K562 (cell line): ENCODE data around the gene P4HB. TPM values are rescaled to one million over a fixed set of nuclear protein-coding genes. Genes with fewer than 3 reads are reported as not detected.

Source experiments
- ADNP ChIP-seq: fragments of 200-800 bp; sonication (Bioruptor generic); IDR thresholded peaks from 2 replicates; pipeline ENCODE4 v1.6.1; 2016; ENCODE audit warnings: missing genetic modification characterization, missing compliant biosample characterization
- CBX5 ChIP-seq: IDR thresholded peaks from 2 replicates; pipeline ENCODE4 v1.6.1; 2014; ENCODE audit warnings: low read depth, borderline replicate concordance
- DNMT1 ChIP-seq: fragments of 450-650 bp; IDR thresholded peaks from 2 replicates; pipeline ENCODE4 v1.6.1; 2016; ENCODE audit warnings: antibody characterized with exemption, mild to moderate bottlenecking
- HMG20B ChIP-seq: fragments of 250-450 bp; sonication (Bioruptor Pico); IDR thresholded peaks from 2 replicates; pipeline ENCODE4 v1.5.0; 2021; ENCODE audit warnings: mild to moderate bottlenecking
- JUND ChIP-seq, 2 experiments: IDR thresholded peaks; 2 replicates in 1 of 2; 3 replicates in 1 of 2; pipeline ENCODE4 v1.6.1; 2011; ENCODE audit warnings: borderline replicate concordance in 2 of 2, low read depth in 2 of 2, low read length in 2 of 2, improper control_type of control experiment in 1 of 2, missing biosample characterization in 1 of 2, missing genetic modification characterization in 1 of 2, missing genetic modification reagents in 1 of 2
- KLF13 ChIP-seq: fragments of 450-650 bp; IDR thresholded peaks from 2 replicates; pipeline ENCODE4 v1.6.1; 2016; ENCODE audit warnings: missing genetic modification characterization, low read depth, mild to moderate bottlenecking, missing compliant biosample characterization, moderate library complexity, borderline replicate concordance
- KLF16 ChIP-seq: IDR thresholded peaks from 2 replicates; pipeline ENCODE4 v1.6.1; 2016; ENCODE audit warnings: antibody characterized with exemption
- NFE2 ChIP-seq: IDR thresholded peaks from 2 replicates; pipeline ENCODE4 v1.6.1; 2014; ENCODE audit warnings: antibody characterized with exemption, low read depth
- POLR2H ChIP-seq: IDR thresholded peaks from 2 replicates; pipeline ENCODE4 v1.6.1; 2016; ENCODE audit warnings: missing genetic modification characterization, low read depth, mild to moderate bottlenecking, control low read depth, missing compliant biosample characterization, moderate library complexity
- PPARD ChIP-seq: fragments of 250-450 bp; sonication (Bioruptor Pico); IDR thresholded peaks from 2 replicates; pipeline ENCODE4 v1.8.0; 2022; ENCODE audit warnings: inconsistent platforms, mild to moderate bottlenecking, moderate library complexity
- PRDM10 ChIP-seq: fragments of 450-650 bp; IDR thresholded peaks from 2 replicates; pipeline ENCODE4 v1.6.1; 2018; ENCODE audit not compliant: partially characterized antibody
- RBFOX2 ChIP-seq: fragments of 200-400 bp; formaldehyde crosslinking; IDR thresholded peaks from 2 replicates; pipeline ENCODE4 v1.6.1; 2017; ENCODE audit warnings: low read depth, mild to moderate bottlenecking, low read length, moderate library complexity
- THRB ChIP-seq: fragments of 450-650 bp; formaldehyde crosslinking; conservative IDR thresholded peaks from 2 replicates; pipeline ENCODE4 v1.4.0; 2022; ENCODE audit warnings: mild to moderate bottlenecking, missing genetic modification characterization
- ZNF384 ChIP-seq: IDR thresholded peaks from 2 replicates; pipeline ENCODE4 v1.6.1; 2012; ENCODE audit warnings: low read depth, low read length, improper control_type of control experiment
- ZNF644 ChIP-seq: fragments of 200-800 bp; sonication (Bioruptor generic); IDR thresholded peaks from 2 replicates; pipeline ENCODE4 v1.6.1; 2016; ENCODE audit warnings: low read depth, missing genetic modification characterization, missing compliant biosample characterization
- ZNF740 ChIP-seq, 3 experiments: fragments of 200-800 bp in 1 of 3; sonication (Bioruptor generic) in 1 of 3; sonication (generic) in 1 of 3; formaldehyde crosslinking in 1 of 3; IDR thresholded peaks; 2 replicates each; pipeline versions ENCODE4 v1.6.1 to v1.8.0; 2016 to 2022; ENCODE audit warnings: mild to moderate bottlenecking in 2 of 3, missing compliant biosample characterization in 2 of 3, missing genetic modification characterization in 2 of 3, missing genetic modification reagents in 1 of 3
- polyA plus RNA-seq, 8 experiments: library from polyadenylated mRNA; depleted of rRNA in 4 of 8; stranded (reverse) in 5 of 8; unstranded in 3 of 8; fragments of >200 nt; fragmentation: Nextera tagmentation in 2 of 8; fragmentation: Illumina TruSeq in 1 of 8; extraction: Ambion mirVana in 2 of 8; extraction: Trizol in 1 of 8; gene quantifications; 2 replicates each; pipeline versions ENCODE4 v1.2.1 to v1.2.3, GENCODE V29; 2011 to 2014; ENCODE audit warnings: inconsistent platforms in 1 of 8, missing spikeins in 1 of 8
- total RNA-seq, 7 experiments: library from RNA; depleted of rRNA in 6 of 7; stranded (reverse); fragments of >200 nt in 6 of 7; fragmentation: Illumina TruSeq in 2 of 7; extraction: Trizol in 2 of 7; gene quantifications; 2 replicates each; pipeline versions ENCODE4 v1.2.1 to v1.2.3, GENCODE V29; 2011 to 2021; ENCODE audit warnings: low replicate concordance in 1 of 7

The P4HB gene
- total and polyA plus RNA-seq, 9 of the 15 experiments (the other 6 are each of a cell fraction or from before 2014, with no cell fraction given) = 4.4 to 645 (median 325) TPM

- TF ChIP-seq THRB (CRISPR knock-in tag) = no peak
- no peak for TF ChIP-seq ADNP (tag)
- TF ChIP-seq PPARD = no peak
- TF ChIP-seq KLF16 = no peak
- TF ChIP-seq NFE2 = no peak
- no peak for TF ChIP-seq ZNF644
- TF ChIP-seq ZNF740 (CRISPR knock-in tag; IDR thresholded peaks at IDR 0.05) = no peak
- no peak for TF ChIP-seq ZNF740 (tag; IDR thresholded peaks at IDR 0.05)
- TF ChIP-seq HMG20B (CRISPR knock-in tag) = no peak
- TF ChIP-seq DNMT1 = no peak
- TF ChIP-seq ZNF384 = no peak
- no peak for TF ChIP-seq KLF13 (tag)
- no peak for TF ChIP-seq RBFOX2
- TF ChIP-seq CBX5 = no peak
- no peak for TF ChIP-seq JUND (IDR thresholded peaks at IDR 0.05; ENCODE audit: borderline replicate concordance, low read depth, low read length)
- TF ChIP-seq JUND (tag; IDR thresholded peaks at IDR 0.05; ENCODE audit: borderline replicate concordance, low read depth, low read length) = no peak
- peak; percentile 16; the same call in 1 of the 2 replicates for TF ChIP-seq POLR2H
- peak; percentile 54 for TF ChIP-seq PRDM10
Measured at GRCh38 chr17:81866440-81867169, 6.3 kb upstream of the P4HB start (continued).
